Peyer's patch (tissue), 4 donors: ENCODE data around the gene BTLA. TPM values are rescaled to one million over a fixed set of nuclear protein-coding genes. Genes with fewer than 3 reads are reported as not detected.
"Not testable (repeated sequence)": the region's sequence is repeated elsewhere in the genome, so short reads cannot be mapped to it uniquely, and the experiment has no call there.

Source experiments
- DNase-seq, 3 donors: peaks; one replicate each; pipeline ENCODE4 v3.0.0-alpha.2; 2017 to 2019
- H3K27ac ChIP-seq, 4 donors: fragments of 200-600 bp; sonication (generic); one replicate each; pipeline ENCODE4 v1.5.1; 2016 to 2019
- H3K27me3 ChIP-seq, 2 donors: fragments of 200-600 bp; sonication (generic); one replicate each; pipeline ENCODE4 v1.5.1; 2019
- H3K36me3 ChIP-seq, 3 donors: fragments of 200-600 bp; sonication (generic); one replicate each; pipeline ENCODE4 v1.5.1; 2016 to 2019
- H3K4me1 ChIP-seq, 4 donors: fragments of 200-600 bp; sonication (generic); one replicate each; pipeline ENCODE4 v1.5.1; 2016 to 2019
- H3K4me3 ChIP-seq, 4 donors: fragments of 200-600 bp; sonication (generic); 1 replicate in 3 of 4; 2 replicates in 1 of 4; pipeline ENCODE4 v1.5.1; 2016 to 2019; ENCODE audit warnings: mild to moderate bottlenecking in 1 of 4
- H3K9me3 ChIP-seq, 4 donors: fragments of 200-600 bp; sonication (generic); one replicate each; pipeline ENCODE4 v1.5.1; 2016 to 2019; ENCODE audit warnings: mild to moderate bottlenecking in 1 of 4
- POLR2A ChIP-seq, 2 donors: fragments of 450-650 bp; IDR thresholded peaks; one replicate each; pipeline ENCODE4 v1.5.1; 2017; ENCODE audit warnings: antibody characterized with exemption in 2 of 2, mild to moderate bottlenecking in 2 of 2, moderate library complexity in 2 of 2
- total RNA-seq, 4 donors: library from RNA; depleted of rRNA; stranded (reverse); fragments of >200 nt; gene quantifications; one replicate each; pipeline ENCODE4 v1.1.0, GENCODE V29; 2016
- TF ChIP-seq, protein P1 (sequence below), 6 experiments: fragments of 450-650 bp in 4 of 6; fragments of 200-600 bp in 2 of 6; sonication (generic) in 1 of 6; IDR thresholded peaks; one replicate each; pipeline ENCODE4 v1.5.1; 2017 to 2019; ENCODE audit warnings: antibody characterized with exemption in 6 of 6, mild to moderate bottlenecking in 3 of 6, moderate library complexity in 1 of 6

BTLA gene, protein sequence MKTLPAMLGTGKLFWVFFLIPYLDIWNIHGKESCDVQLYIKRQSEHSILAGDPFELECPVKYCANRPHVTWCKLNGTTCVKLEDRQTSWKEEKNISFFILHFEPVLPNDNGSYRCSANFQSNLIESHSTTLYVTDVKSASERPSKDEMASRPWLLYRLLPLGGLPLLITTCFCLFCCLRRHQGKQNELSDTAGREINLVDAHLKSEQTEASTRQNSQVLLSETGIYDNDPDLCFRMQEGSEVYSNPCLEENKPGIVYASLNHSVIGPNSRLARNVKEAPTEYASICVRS
- total RNA-seq: 10 to 100 TPM in 1 of 4 donors, 1 to 10 TPM in 2, not detected in 1; 1.2 to 27.2 (median 1.8) TPM

DNA sequence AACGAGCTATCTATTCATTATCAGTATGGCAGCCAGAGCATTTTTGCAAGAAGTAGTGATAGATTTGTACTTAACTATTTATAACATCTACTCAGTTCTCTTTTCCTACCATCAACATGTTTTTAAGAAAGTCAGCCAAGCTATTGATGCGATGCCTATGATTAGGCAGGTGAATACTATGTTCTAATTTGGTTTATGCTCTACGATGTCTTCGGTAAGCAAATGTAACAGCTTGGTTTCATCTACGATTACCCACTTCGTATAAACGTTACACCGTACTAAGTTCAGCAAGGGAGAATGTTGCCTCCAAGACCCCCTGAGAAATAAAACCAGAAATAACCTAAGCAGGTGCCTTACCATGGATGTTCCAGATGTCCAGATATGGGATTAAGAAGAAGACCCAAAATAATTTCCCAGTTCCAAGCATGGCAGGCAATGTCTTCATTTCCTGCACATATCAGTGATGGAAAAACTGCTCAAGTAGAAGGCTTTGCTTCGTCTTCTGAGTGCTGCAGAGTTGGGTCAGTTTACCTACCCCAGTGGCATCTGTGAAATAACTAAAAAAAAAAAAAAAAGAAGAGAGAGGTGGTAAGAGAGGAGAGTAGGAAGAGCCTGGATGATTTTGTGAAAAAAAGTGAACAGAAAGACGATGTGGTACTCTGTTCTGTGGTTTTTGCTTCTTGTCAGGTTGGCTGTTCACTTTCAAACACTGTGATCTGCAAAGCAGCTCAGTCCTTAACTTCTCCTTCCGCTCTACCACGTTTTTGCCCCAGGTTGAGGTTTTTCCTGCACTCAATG, at the start of gene BTLA:
TSS of gene BTLA (minus strand) at position 559 of the 798 bp plus-strand sequence. CDS start at position 445, 114 bp downstream.
- H3K27ac ChIP-seq: peak within 1 kb of the TSS in 3 of 4 donors; percentile 20 to 75 (median 32)

DNA sequence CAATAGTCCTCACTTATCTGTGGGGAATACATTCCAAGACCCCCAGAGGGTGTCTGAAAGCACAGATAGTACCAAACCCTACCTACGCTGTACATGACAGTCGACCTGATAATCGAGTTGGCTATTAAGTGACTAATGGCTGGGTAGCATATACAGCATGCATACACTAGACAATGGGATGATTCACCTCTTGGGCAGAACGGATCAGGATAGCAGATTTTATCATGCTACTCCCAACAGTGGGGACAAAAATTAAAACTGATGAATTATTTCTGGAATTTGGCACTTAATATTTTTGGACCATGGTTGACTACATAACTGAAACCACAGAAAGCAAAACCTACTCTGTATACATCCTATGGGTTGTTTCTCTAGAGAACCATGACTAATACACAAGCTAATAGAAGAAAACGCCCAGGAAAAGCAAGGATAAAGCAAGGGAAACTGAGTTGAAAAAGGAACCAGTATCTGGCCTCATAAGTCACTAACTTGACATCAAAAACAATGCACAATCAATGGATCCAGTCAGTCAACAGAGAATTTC, 47.0 kb upstream of the BTLA start:
- Histone ChIP-seq H3K9me3 (no peaks in the 10 kb centered on the region), H3K36me3 (peaks cover 0 to 60% (median 0%) of the 10 kb centered on the region in 3 donors), H3K27ac (no peak overlapping the region), H3K27me3 (no peaks in the 10 kb centered on the region), H3K4me1 (no peaks in the 10 kb centered on the region), H3K4me3 (no peak overlapping the region)
- DNase-seq: no peak
- TF ChIP-seq, protein P1, sequence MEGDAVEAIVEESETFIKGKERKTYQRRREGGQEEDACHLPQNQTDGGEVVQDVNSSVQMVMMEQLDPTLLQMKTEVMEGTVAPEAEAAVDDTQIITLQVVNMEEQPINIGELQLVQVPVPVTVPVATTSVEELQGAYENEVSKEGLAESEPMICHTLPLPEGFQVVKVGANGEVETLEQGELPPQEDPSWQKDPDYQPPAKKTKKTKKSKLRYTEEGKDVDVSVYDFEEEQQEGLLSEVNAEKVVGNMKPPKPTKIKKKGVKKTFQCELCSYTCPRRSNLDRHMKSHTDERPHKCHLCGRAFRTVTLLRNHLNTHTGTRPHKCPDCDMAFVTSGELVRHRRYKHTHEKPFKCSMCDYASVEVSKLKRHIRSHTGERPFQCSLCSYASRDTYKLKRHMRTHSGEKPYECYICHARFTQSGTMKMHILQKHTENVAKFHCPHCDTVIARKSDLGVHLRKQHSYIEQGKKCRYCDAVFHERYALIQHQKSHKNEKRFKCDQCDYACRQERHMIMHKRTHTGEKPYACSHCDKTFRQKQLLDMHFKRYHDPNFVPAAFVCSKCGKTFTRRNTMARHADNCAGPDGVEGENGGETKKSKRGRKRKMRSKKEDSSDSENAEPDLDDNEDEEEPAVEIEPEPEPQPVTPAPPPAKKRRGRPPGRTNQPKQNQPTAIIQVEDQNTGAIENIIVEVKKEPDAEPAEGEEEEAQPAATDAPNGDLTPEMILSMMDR (IDR thresholded peaks at IDR 0.05): no peak
- TF ChIP-seq POLR2A (IDR thresholded peaks at IDR 0.05): no peak

More for the DNA sequence above, at the start of gene BTLA:
- H3K27me3 ChIP-seq: no peaks in the 10 kb centered on the region
- H3K4me3 ChIP-seq: peak within 1 kb of the TSS; percentile 17 to 44 (median 34)
- no peaks in the 10 kb centered on the region for H3K4me1 ChIP-seq
- peak in 2 of 3 donors; percentile 47 to 59 for DNase-seq
- TF ChIP-seq POLR2A (IDR thresholded peaks at IDR 0.05): no peak
- TF ChIP-seq, protein P1 (IDR thresholded peaks at IDR 0.05): no peak
- H3K9me3 ChIP-seq: no peaks in the 10 kb centered on the region
- H3K36me3 ChIP-seq: no peaks in the 10 kb centered on the region

DNA sequence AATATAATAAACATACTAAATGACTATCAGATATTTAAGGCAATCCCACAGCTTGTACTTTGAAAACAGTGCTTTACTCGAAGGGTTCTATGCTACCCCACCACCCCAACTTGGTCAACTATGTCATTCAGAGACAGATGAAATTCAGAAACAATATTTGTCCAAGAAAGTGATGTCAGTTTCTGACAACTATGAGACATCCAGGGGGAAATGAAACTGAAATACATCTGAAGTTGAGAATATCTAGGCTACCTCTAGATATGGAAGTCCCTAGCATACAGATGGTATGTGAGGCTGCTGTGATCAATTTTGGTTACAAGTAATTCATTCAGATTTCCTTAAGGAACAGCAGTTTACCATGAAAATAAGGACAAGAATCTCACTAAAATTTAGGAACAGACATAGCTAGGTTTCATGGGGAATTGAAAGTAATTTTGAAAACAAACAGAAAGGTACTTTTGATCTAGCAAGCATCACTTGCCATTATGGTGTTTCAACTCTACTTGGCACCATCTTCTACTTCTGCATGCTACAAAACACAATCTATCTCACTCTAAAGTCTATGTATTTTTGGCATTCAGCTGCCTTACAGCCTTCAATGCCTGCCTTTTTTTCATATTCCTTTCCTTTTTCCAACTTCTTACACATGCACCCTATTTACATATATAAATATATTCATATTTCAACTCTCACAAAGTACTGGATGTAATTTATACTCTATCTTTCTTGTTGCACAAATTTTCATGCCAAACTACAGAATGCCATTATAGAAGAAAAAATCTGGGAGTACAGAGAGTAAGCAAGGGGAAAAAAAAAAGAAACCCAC, 40.8 kb upstream of the BTLA start:
- Histone ChIP-seq H3K27ac (no peak overlapping the region), H3K4me1 (no peaks in the 10 kb centered on the region), H3K36me3 (peaks cover 0 to 65% (median 0%) of the 10 kb centered on the region in 3 donors), H3K4me3 (no peak overlapping the region), H3K27me3 (no peaks in the 10 kb centered on the region), H3K9me3 (no peaks in the 10 kb centered on the region)
- DNase-seq: no peak
- TF ChIP-seq POLR2A (IDR thresholded peaks at IDR 0.05): no peak
- TF ChIP-seq, protein P1 (IDR thresholded peaks at IDR 0.05): no peak

DNA sequence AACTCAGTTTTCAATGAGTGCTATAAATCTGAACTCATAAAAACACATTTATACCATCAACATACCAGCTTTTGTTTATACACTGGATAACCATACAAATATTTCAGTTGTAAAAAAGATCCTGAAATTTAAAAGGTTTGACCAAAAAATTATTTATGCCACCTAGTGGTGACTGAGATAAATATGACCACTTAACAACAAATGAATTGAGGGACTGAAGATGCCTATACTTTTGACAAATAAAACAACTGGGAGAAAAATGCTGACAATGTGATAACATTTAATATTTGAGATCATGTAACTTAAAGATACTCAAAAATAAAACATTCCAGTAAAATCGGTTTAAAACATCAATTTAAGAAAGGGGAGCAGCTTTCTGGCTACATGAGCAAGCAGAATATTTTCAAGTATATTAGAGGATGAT, 32.1 kb upstream of the BTLA start:
- peaks cover 0 to 74% (median 0%) of the 10 kb centered on the region in 3 donors for H3K36me3 ChIP-seq
- TF ChIP-seq POLR2A (IDR thresholded peaks at IDR 0.05): no peak
- TF ChIP-seq, protein P1 (IDR thresholded peaks at IDR 0.05): peak; percentile 26 to 71 (median 58)
- no peak overlapping the region for H3K27ac ChIP-seq
- no peaks in the 10 kb centered on the region for H3K9me3 ChIP-seq
- no peak overlapping the region for H3K4me3 ChIP-seq
- no peaks in the 10 kb centered on the region for H3K27me3 ChIP-seq
- no peak for DNase-seq
- H3K4me1 ChIP-seq: no peaks in the 10 kb centered on the region

DNA sequence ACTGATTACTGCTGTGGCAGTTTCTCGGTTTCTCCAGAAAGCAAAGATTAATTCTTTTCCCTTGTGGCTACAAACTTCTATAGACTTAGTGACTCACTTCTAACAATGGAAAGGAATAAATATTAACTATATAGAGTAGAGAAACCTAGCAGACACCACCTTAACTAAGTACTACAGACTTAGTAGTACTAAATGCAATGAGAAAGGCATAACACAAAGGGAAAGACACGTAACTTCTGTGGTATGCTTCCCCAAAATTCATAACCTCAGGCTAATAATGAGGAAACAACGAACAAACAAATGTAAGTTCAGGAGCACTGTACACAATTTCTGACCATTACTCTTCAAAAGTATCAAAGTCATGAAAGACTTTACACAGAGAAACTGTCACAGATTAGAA, 31.3 kb upstream of the BTLA start:
- TF ChIP-seq POLR2A (IDR thresholded peaks at IDR 0.05): no peak
- TF ChIP-seq, protein P1 (IDR thresholded peaks at IDR 0.05): no peak
- H3K36me3 ChIP-seq: peaks cover 0 to 66% (median 0%) of the 10 kb centered on the region in 3 donors
- H3K27me3 ChIP-seq: no peaks in the 10 kb centered on the region
- no peak overlapping the region for H3K4me3 ChIP-seq
- DNase-seq: no peak
- H3K4me1 ChIP-seq: no peaks in the 10 kb centered on the region
- no peak overlapping the region for H3K27ac ChIP-seq
- no peaks in the 10 kb centered on the region for H3K9me3 ChIP-seq

DNA sequence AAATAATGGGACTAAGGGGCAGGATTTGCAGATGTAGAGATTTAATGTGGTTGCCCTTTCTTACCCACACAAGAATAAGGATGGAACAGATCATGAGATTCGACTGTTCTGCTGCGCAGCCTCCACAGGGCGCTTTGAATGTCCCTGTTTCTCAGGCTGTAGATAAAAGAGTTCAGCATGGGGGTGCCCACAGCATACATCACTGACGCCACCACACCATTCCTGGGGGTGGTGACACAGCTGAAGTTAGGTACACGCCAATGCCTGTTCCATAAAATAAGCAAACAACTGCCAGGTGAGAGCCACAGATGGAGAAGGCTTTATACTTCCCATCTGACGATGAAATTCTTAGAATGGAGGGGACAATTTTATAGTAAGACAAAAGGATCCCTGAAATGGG, 24.9 kb upstream of the BTLA start:
- not testable (repeated sequence) for DNase-seq, H3K4me1 ChIP-seq, H3K27ac ChIP-seq, H3K4me3 ChIP-seq, H3K27me3 ChIP-seq, H3K9me3 ChIP-seq
- peaks cover 0 to 24% (median 0%) of the 10 kb centered on the region in 3 donors for H3K36me3 ChIP-seq
